NCI-H774 (cell line): ENCODE results near the gene RAC2.
"Not testable (repeated sequence)": the region's sequence is repeated elsewhere in the genome, so short reads cannot be mapped to it uniquely, and the experiment has no call there.

Source experiments
- DNase-seq: peaks from one replicate; lab custom pipeline; 2025; lab: John Stamatoyannopoulos, UW

Gene RAC2

DNA sequence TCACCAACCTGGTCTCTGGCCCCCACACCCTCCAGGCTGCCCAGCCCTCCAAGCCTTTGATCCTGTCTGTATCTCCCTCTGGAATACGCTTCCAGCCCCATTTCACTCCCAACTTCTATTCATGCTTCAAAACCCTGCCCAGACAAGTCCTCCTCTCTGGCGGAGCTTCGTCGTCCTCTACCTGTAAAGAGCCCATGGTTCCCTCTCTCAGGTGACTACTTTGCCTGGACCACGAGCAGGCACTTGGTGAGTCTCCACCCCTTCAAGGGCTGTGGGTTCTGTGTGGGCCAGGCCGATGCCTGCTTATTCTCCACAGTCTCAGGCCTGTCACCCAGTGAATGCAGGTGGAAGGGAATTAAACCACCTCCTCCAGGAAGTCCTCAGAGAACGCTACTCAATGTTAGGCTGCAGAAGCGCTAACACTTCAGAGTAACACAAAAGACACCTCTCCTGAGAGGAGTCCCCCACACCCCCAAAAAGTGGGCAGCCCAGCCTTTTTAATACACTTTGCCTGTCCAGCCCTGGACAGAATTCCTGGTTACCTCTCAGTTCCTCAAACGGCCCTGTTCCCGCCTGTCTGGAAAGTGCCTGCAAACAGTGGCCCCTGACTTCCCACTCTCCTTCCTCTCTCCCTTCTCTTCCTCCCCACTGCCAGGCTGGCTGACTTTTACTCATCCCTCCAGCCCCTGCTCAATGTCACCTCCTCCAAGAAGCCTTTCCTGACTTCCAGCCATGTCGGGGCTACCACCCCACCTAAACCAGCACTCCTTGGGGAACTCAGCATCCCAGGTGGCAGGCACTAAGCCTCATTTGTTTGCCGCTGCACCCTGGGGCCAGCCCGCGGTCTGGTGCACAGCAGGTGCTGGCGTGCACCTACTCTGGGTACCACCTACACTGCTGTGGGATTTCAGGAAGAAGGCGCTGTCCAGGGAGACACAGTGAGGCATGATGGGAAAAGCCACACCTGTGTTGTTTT, 9.0 kb downstream of the RAC2 start:
- no peak for DNase-seq

DNA sequence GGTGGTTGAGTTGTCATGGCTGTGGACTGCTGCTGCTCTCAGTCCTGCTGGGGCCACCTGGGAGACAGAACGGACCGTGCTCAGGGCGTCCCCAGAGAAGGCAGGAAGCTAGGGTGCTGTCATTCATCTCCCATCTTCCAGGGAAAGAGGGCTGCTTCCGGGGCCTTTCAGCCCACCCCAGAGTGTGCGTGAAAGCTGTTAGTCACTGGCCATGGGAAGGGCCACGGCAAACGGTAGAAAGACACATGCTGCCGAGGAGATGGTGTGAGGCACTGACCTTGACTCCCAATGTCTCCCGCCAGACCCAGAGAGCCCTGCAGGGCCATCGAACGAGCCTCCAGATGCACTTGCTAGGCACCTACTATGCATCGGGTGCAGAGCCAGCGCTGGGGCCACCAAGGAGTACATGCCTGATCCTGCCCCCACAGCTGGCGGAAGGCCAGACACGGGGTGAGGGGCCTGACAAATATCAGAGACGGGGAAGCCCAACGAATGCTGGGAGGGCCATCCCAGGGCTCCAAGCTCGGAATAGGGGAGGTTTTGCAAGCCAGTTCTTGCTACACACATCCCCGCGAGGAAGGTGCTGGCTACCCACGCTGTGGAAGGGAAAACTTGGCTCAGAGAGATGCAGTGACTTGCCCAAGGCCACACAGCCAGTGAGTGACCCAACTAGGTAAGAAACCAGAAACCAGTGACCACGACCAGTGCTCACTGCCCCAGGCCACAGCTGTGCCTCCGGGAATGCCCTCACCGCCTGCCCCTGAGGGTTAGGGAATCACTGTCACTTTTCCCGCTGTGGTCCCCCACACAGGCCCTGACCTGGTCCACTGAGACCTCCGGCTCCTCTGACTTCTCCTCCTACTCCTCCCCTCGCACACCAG, 10.1 kb downstream of the RAC2 start:
- no peak for DNase-seq

DNA sequence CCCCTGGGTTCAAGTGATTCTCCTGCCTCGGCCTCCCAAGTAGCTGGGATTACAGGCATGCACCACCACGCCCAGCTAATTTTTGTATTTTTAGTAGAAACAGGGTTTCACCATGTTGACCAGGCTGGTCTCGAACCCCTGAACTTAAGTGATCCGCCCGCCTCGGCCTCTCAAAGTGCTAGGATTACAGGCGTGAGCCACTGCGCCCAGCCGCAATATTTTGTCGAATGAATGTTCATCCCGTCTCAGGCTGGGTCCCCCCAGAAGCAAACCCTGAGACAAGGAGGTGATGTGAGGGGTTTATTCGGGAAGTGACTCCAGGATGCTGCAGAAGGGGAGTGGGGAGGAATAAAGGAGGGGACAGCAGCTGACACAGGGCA, 10.7 kb downstream of the RAC2 start:
- DNase-seq, result not testable (repeated sequence)

DNA sequence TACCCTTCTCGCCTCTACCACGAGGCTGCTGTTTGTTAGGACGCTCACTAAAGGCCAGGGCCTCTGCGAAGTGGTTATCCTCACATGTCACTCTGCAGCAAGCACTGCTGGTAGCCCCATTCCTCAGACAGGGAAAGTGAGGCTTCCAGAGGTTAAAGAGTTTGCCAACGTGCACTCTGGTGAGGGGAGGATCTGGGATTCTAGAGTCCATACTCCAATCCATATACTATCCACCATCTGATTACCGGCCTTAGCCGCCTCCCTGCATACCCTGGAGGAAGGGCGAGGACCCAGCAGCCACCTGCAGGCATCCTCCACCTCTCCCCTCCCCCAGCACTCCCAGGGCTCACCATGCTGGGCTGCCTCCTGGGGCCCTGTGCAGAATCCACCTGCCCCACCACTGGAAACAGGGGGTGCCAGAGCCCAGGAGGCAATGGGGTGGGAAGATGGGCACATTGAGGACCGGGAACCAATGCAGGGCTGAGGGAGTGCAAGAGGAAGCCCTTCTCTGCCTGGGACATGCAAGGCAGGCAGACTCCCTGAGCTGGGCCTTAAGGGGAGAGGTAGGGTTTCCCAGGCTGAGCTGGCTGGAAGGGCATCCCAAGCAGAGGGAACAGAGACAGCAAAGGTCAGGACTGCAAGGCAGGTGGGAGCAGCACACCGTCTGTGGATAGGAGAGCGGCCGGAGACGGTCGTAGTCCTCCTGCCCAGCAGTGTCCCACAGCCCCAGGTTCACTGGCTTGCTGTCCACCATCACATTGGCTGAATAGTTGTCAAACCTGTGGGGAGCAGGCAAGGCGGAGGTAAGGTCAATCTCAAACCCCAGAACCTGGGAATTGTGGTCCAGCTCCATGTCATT, 11.7 kb downstream of the RAC2 start:
- DNase-seq, result no peak

DNA sequence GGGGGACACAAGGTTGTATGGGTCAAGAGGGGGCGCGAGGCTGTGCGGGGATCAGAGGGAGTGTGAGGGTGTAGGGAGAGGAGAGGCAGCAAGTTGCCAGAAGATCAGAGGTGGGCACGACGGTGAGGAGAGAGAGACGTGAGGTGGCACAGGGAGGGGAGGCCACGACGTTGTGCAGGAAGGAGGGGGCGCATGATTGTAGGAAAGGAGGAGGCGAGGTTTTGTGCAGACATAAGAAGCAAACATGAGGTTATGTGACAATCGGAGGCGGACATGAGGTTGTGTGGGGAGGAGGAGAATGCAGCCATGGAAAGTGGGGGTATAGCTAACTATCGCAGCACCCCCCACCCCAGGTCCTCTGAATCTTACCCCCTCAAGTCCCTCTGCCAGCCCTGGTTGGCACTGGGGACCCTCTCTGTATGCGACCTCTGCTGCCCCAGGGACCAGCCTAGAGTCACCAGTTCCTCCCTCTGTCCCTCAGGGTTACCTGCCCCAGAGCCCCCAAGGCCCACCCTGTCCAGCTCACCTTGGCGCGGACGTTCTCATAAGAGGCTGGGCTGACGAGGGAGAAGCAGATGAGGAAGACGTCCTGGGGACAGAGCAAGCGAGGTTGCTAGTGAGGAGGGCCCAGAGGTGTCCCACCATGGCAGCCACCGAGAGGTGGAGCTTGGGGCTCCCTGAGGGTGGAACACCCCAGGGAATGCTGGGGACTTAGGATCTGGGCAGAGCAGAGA, 12.5 kb downstream of the RAC2 start:
- no peak for DNase-seq

DNA sequence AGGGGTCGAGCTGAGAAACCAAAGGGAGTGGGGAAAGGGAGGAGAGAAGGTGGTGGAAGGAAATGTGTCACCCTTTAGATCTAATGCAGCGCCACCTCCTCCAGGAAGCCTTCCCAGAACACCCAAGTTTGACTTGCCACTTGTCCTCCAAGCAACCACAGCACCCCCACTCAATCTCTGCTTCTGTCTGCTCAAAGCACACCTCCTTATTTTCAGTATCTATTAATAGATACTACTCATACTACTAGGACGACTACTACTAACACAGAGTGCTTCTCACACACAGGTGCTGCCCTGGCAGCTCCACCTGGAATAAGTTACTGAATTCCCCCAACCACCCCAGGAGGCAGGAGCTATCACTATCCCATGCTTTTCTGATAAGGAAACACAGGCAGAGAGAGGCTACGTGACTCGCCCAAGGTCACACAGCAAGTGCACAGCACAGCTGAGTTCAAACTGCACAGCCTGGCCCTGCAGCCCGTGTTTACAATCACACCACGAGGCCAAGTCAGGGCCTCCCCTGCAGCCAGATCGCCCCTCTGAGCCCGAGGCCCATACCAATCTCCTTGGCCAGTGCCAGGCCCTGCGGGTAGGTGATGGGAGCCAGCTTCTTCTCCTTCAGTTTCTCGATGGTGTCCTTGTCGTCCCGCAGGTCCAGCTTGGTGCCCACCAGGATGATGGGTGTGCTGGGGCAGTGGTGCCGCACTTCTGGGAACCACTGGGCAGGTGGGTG, 13.2 kb downstream of the RAC2 start:
- no peak for DNase-seq

DNA sequence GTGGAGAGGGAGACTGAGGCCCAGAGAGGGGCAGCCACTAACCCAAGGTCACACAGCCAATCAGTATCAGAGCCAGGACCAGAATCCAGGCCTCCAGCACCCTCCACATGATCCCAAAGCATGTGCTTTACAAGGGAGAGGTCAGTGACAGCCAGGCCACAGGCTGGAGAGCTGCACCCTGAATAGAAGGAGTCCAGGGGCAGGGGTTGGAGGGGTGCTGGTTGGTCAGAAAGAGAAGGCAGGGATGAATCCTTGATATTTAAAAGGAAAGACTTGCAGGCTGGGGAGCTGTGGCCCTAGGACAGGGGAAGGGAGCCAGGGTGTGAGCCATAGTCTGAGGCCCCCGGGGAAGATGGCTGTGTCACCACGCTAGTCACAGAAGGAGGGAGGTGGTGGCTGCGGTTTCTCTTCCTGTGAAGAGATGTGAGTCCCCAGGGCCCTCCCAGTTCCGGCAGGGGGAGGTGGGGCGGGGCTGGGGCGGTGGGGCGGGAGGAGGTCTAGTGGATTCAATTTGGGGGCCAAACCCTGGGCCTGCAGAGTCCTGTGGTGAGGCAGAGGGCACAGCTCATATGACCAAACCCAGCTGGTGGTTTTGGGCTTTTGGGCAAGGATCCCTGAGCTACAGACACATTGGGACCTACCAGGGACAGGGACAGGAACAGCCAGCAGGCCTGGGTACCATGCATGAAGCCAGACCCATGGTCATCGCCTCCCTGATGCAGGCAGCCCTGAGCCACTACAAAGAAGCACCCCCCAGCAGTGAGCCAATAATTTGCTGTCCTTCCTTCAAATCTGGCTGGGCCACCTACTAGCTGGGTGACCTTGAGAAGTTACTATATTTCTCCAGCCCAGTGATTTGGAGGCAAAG, 14.0 kb downstream of the RAC2 start:
- DNase-seq, result no peak

DNA sequence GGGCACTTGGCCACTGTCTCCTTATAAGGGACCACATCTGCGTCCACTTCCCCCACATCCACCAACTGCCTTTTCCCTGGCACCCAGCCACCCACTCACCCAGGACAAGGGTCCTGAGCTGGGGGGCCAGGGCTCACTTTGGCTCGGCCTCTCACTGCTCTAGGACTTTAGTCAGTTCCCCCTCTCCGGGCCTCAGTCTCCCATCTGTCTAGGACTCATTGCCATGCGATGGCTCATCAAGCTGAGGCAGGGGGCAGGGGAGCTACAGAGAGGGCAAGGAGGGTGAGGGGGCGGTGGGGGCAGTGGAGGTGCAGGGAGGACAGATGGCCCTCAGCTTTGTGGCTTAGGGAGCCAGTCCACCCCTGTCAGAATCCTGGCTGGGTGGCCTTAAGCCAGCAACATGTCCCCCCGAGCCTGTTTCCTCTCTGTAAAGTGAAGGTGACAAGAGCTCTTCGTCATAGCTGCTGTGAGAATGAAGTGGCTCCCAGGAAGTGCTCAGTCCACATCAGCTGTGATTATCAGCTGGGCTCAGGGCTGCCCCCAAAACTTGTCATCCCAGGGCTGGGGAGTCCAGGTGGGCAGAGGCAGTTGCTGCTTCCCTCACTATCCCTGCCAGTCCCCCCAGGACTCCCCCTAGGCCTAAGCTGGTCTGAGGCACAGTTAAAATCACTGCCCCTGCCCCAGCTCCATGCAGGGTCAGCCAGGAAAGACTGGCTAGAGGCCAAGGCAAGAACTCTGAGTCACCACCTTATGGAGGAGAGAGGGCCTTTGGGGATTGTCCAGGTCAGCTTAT, 14.9 kb downstream of the RAC2 start:
- DNase-seq, result no peak

DNA sequence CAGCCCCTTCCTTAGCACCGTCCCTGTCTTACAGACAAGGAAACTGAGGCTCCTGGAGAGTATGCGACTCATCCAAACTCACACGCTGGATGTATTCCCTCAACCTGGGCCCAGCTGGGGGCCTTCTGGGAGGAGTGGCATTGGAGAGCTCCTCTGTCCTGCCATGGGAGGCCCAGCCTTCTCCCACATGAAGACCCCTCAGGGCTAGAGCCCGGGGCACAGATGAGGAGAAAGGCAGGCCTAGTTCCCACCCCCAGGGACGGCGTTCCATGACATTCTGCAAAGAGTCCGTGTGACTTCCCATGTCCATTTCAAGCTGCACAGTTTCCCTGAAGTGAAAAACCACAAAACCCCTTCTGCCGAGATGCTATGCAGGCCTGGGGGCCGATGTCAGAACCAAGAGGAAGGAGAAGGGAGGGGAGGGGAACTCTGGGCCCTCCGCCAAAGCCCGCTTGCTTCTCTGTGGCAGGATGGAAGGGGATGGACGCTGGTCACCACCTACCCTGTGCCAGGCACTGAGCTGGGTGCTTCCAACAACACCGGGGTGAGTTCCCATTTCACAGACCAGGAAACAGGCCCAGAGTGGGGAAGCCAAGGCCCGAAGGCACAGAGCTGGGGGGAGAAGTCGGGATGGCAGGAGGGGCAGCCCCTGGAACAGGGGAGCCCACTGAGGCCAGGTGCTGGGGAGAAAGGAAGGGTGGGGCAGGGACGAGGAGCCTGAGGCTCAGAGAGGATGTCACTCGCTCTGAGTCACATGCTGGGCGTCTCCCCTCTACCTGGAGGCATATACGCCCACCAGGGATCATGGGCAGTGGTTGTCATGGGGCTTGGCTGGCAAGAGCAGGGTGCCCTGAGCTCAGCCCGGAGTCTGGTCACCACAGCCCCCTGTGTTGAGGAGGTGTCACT, 15.7 kb downstream of the RAC2 start:
- no peak for DNase-seq

DNA sequence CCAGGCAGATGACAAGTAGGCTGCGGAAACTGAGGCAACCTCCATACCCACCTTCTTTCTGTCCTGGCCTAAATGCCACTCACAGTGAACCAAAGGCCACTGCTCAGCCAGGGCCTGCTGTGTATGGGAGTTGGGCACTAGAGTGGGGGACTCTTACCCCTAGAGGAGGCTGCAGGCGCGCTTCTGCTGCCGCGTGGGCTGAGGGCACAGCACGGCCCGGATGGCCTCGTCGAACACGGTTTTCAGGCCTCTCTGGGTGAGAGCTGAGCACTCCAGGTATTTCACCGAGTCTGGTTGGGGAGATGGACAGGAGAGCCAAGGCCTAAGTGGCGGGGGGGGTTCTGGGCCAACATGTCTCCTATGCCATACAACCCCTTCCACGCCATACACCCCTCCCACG, 17.6 kb downstream of the RAC2 start:
- no peak for DNase-seq

DNA sequence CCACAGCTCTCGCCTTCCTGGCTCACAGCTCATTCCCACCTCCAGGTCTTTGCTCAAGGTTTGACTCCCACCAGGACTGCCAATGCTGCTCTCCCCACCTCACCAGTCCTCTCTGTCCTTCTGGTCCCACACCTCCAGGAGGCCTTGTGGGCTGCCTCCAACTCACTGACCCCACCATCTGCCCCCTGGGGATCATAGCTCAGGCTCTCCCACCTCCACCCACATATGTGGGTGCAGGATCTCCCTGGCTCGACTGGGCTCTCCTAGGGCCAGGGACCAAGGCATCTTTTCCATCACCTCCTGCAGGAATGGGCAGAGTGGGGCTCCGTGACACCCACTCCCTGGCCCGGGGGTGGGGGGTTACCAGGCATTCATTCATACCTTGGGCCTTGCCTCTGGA, 18.0 kb downstream of the RAC2 start:
- no peak for DNase-seq

DNA sequence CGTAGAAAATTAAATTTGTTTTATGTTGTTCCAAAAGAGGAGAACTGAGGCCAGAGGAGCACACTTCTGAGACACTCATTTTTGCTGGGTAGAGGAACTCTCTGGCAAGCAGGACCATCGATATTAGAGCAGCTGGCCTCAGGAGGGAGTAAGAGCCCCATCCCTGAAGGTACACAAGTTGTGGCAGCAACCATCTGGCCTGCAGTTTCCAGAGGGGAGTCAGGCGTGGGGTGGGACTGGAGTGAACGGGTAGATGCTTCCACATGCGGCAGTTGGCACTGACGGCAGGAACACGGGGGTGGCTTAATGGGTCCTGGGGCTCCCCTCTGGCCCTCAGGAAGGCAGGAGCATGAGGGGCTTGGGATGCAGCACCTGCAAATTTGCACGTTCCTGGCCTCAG, 18.6 kb downstream of the RAC2 start:
- DNase-seq, result no peak

DNA sequence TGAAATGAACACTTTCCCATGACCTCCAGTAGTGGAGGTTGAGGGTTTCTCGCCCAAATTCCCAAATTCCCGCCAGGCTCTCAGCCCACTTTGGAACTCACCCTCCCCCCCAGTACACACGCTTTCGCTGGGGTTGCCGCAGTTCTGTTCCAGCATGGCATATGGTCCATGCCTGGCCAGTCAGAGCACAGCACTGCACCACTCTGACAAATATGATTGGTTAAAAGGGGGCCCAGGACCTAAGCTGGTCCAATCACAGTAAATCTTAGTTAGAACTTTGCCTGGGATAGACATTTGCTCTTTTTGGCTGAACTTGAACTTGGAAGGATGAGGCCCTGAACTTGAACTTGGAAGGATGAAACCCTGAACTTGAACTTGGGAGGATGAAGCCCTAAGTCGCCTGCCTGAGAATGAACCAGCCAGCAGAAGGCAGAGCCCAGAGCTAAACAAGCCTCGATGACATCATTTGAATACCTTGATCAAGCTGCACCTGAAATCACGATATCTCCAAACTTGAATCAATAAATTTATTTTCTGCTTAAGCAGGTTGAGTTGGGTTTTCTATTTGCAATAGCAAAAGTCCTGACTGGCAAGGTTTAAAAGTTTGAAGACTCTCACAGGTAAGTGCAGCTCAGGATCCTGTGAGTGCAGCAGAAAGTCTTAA, 19.2 kb downstream of the RAC2 start:
- DNase-seq, result no peak

DNA sequence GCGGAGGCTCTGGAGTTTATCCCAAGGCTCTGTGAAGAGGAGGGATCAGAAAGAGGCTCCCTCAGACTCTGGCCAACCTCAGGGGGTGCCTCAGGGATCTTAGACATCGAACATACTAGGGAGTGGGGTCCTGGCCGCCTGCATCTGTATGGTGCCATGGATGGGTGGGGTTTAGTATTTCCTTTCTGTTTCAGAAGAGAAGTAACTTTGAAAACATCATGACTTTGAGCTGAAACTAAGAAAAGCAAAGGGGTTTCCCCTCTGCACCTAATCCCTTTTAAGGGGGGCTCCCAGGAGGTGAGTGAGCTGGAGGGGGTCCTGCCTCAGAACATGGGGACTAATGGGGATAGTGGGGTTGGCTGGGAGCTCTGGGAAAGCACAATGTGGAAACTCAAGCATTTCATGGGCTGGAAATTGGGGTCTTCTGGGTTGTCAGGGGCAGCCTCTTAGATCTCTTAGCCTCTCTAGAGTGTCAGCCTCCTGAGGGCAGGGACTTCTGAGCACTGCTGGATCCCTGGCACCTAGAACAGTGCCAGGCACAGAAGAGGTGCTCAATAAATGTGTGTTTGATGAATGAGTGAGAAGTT, 20.0 kb downstream of the RAC2 start:
- DNase-seq, result no peak

DNA sequence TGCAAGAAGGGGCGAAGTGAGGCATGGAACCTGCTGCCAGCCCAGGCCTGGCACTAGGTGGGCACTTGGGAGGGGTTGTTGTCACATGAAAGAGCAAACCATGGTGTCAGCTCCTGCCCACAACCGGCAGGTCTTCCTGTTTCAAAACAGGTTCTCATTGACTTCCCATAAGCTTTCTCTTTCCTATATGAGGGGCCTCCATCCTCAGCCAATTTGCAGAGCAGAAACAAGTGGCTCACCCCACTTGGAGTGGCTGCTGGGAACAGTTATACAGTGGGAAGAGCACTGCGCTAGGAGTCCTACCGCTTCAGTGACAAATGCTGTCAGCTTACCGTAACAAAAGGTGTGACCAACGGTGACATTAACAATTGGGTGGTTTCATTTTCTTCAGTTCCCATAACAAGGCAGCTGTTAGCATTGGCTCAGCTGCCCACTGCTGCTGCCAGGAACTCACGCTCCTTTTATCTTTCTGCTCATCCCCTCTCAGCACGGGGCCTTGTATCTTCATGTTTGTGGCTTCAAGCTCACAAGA, 21.6 kb downstream of the RAC2 start:
- no peak for DNase-seq
